ENCODE data around the gene EID2. TPM values are rescaled to one million over a fixed set of nuclear protein-coding genes. Genes with fewer than 3 reads are reported as not detected.

Gene EID2
- total RNA-seq, 1 experiment from 2014 or later: 26.3 TPM

DNA sequence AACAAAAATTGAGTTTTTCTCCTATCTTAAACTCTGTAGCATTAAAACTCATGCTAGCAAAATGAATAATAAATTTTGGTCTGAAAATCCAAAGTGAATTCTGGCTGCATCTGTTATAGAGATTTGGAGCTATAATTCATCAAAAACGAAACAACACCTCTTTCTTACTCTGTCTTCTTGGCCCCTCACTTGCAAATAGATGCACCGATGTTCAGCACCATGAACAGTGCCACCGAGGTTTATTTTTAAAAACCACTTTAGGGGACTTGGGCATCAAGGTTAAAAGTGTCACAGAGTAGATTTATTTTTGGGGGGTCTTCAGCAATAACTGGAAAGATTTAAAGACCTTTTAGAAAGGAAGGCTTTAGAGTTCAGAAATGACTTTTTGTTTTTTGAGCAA is 26.1 kb upstream of the EID2 start:
- Histone ChIP-seq H3K9me3 (no peaks in the 10 kb centered on the region), H3K4me3 (ENCODE audit: low read depth, low read length) (no peak overlapping the region), H3K36me3 (ENCODE audit: control insufficient read depth, insufficient read depth, low read length) (no peaks in the 10 kb centered on the region), H3K27me3 (replicated peaks; ENCODE audit: control insufficient read depth, insufficient read depth, low read length) (no peaks in the 10 kb centered on the region; the same call in 1 of the 2 replicates), H3K4me1 (no peaks in the 10 kb centered on the region)
- Mint-ChIP-seq H3K4me1 (ENCODE audit: low read depth, unreplicated experiment) (peaks cover 8% of the 10 kb centered on the region), H3K27me3 (ENCODE audit: insufficient read depth, unreplicated experiment) (peaks cover 5% of the 10 kb centered on the region), H3K4me3 (ENCODE audit: unreplicated experiment) (no peak overlapping the region), H3K27ac (ENCODE audit: unreplicated experiment) (no peak overlapping the region), H3K36me3 (ENCODE audit: insufficient read depth, unreplicated experiment) (no peaks in the 10 kb centered on the region), H3K9me3 (ENCODE audit: unreplicated experiment) (no peaks in the 10 kb centered on the region)
- ChIA-PET CTCF (no interaction called here), POLR2A (no interaction called here)
- intact Hi-C loops (cut with micrococcal nuclease; ENCODE audit: unreplicated experiment): no loop called here
- BruUV-seq (replicated peaks): no TSS peak
- no peak for DNase-seq
- TF ChIP-seq, protein P1, sequence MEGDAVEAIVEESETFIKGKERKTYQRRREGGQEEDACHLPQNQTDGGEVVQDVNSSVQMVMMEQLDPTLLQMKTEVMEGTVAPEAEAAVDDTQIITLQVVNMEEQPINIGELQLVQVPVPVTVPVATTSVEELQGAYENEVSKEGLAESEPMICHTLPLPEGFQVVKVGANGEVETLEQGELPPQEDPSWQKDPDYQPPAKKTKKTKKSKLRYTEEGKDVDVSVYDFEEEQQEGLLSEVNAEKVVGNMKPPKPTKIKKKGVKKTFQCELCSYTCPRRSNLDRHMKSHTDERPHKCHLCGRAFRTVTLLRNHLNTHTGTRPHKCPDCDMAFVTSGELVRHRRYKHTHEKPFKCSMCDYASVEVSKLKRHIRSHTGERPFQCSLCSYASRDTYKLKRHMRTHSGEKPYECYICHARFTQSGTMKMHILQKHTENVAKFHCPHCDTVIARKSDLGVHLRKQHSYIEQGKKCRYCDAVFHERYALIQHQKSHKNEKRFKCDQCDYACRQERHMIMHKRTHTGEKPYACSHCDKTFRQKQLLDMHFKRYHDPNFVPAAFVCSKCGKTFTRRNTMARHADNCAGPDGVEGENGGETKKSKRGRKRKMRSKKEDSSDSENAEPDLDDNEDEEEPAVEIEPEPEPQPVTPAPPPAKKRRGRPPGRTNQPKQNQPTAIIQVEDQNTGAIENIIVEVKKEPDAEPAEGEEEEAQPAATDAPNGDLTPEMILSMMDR (IDR thresholded peaks at IDR 0.05; ENCODE audit: insufficient read depth in 1 of 2, low read depth in 1 of 2, low read length in 1 of 2, severe bottlenecking in 1 of 2, unreplicated experiment in 1 of 2): no peak

DNA sequence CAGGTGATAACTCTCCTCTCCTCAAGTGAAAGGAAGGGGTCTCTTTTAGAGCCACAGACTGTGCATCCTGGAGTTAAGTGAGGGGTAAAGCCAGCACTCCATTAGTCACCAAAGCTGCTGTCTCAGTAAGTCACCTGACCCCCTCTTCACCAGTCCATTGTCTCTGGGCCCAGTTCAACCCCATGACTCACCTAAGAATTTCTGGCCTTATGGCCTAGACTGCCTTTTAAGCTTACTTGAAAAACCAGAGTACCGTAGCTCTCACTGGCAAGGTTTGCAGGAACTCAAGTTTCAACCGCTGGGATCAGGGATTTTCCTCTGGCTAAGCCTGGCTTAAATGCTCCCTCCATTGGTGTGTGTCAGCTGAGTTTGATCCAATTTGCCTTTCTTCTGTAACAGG is 23.4 kb upstream of the EID2 start:
- no peak overlapping the region for H3K4me3 ChIP-seq (ENCODE audit: low read depth, low read length)
- peaks cover 2% of the 10 kb centered on the region for H3K4me1 Mint-ChIP-seq (ENCODE audit: low read depth, unreplicated experiment)
- no peaks in the 10 kb centered on the region for H3K9me3 ChIP-seq
- H3K27me3 ChIP-seq (replicated peaks; ENCODE audit: control insufficient read depth, insufficient read depth, low read length): no peaks in the 10 kb centered on the region
- H3K27me3 Mint-ChIP-seq (ENCODE audit: insufficient read depth, unreplicated experiment): peaks cover 6% of the 10 kb centered on the region
- POLR2A ChIA-PET: no interaction called here
- H3K4me1 ChIP-seq: no peaks in the 10 kb centered on the region
- H3K36me3 Mint-ChIP-seq (ENCODE audit: insufficient read depth, unreplicated experiment): no peaks in the 10 kb centered on the region
- CTCF ChIA-PET: no interaction called here
- intact Hi-C loops (cut with micrococcal nuclease; ENCODE audit: unreplicated experiment): no loop called here
- H3K9me3 Mint-ChIP-seq (ENCODE audit: unreplicated experiment): no peaks in the 10 kb centered on the region
- BruUV-seq (replicated peaks): no TSS peak
- H3K4me3 Mint-ChIP-seq (ENCODE audit: unreplicated experiment): no peak overlapping the region
- TF ChIP-seq, protein P1 (IDR thresholded peaks at IDR 0.05; ENCODE audit: insufficient read depth in 1 of 2, low read depth in 1 of 2, low read length in 1 of 2, severe bottlenecking in 1 of 2, unreplicated experiment in 1 of 2): no peak
- no peak for DNase-seq
- H3K36me3 ChIP-seq (ENCODE audit: control insufficient read depth, insufficient read depth, low read length): no peaks in the 10 kb centered on the region
- no peak overlapping the region for H3K27ac Mint-ChIP-seq (ENCODE audit: unreplicated experiment)

DNA sequence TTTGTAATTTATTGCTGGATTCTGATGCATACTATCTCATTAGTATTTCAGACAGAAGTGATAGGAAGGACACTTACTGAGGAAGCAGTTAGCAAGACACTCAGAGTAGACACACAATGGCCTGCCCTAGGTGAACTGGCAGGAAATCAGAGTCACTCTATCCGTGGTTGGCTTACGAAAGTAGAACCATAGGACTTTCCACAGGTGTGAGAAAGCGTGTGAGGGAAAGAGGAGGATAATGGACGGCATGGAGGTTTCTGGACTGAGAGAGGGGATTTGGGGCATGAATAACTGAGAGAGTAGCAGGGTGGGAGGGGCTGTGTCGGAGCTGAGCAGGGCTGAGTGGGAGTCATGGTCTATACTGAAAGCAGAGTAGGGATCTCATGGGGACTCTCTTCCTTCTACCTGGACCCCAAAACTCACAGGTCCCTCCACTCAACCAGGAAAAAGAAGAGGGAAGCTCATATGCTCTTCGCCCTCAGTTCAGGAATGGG is 18.7 kb upstream of the EID2 start:
- peaks cover 10% of the 10 kb centered on the region for H3K27me3 Mint-ChIP-seq (ENCODE audit: insufficient read depth, unreplicated experiment)
- intact Hi-C loops (cut with micrococcal nuclease; ENCODE audit: unreplicated experiment): no loop called here
- no peaks in the 10 kb centered on the region for H3K36me3 ChIP-seq (ENCODE audit: control insufficient read depth, insufficient read depth, low read length)

More for the DNA sequence above, 18.7 kb upstream of the EID2 start:
- H3K4me1 ChIP-seq: peaks cover 5% of the 10 kb centered on the region; the same call in 1 of the 2 replicates
- ChIA-PET CTCF (no interaction called here), POLR2A (no interaction called here)
- Mint-ChIP-seq H3K4me1 (ENCODE audit: low read depth, unreplicated experiment) (peaks cover 12% of the 10 kb centered on the region), H3K27ac (ENCODE audit: unreplicated experiment) (no peak overlapping the region), H3K36me3 (ENCODE audit: insufficient read depth, unreplicated experiment) (no peaks in the 10 kb centered on the region), H3K4me3 (ENCODE audit: unreplicated experiment) (no peak overlapping the region), H3K9me3 (ENCODE audit: unreplicated experiment) (no peaks in the 10 kb centered on the region)
- H3K4me3 ChIP-seq (ENCODE audit: low read depth, low read length): no peak overlapping the region
- TF ChIP-seq, protein P1 (IDR thresholded peaks at IDR 0.05; ENCODE audit: insufficient read depth in 1 of 2, low read depth in 1 of 2, low read length in 1 of 2, severe bottlenecking in 1 of 2, unreplicated experiment in 1 of 2): no peak
- BruUV-seq (replicated peaks): no TSS peak
- no peaks in the 10 kb centered on the region for H3K27me3 ChIP-seq (replicated peaks; ENCODE audit: control insufficient read depth, insufficient read depth, low read length)
- no peak for DNase-seq
- H3K9me3 ChIP-seq: no peaks in the 10 kb centered on the region

Data from Caco-2 (cell line).